ENCODE results near the gene DEFB121.
"Not testable (repeated sequence)": the region's sequence is repeated elsewhere in the genome, so short reads cannot be mapped to it uniquely, and the experiment has no call there.

The DEFB121 gene

GRCh38 chr20:31406115-31406514 is at the start of gene DEFB121:
TSS of gene DEFB121 (minus strand) at chr20:31406215. CDS start at chr20:31406152, 63 bp downstream.
- no peak for DNase-seq

GRCh38 chr20:31454361-31454760 is 48.3 kb upstream of the DEFB121 start:
- intact Hi-C loops (cut with DNase I), result no loop called here
- no peak for DNase-seq

More at GRCh38 chr20:31406115-31406514, at the start of gene DEFB121:
- intact Hi-C loops (cut with DNase I), result no loop called here

- intact Hi-C loops (cut with DNase I), result no loop called here
- no peak for DNase-seq
Observed at GRCh38 chr20:31452575-31452974, 46.6 kb upstream of the DEFB121 start.

- no peak for DNase-seq
- intact Hi-C loops (cut with DNase I), result no loop called here
Observed at GRCh38 chr20:31449511-31450414, 43.7 kb upstream of the DEFB121 start.

GRCh38 chr20:31446084-31446819 is 40.2 kb upstream of the DEFB121 start:
- DNase-seq, result no peak
- intact Hi-C loops (cut with DNase I), result no loop called here

- intact Hi-C loops (cut with DNase I), result no loop called here
- DNase-seq, result no peak
Observed at GRCh38 chr20:31440012-31440659, 34.1 kb upstream of the DEFB121 start, which contains the start of gene DEFB123. TSS of gene DEFB123 (plus strand) at chr20:31440632. CDS start at chr20:31440699, 67 bp downstream.

GRCh38 chr20:31430568-31431115 is 24.6 kb upstream of the DEFB121 start:
- intact Hi-C loops (cut with DNase I), result no loop called here
- no peak for DNase-seq

GRCh38 chr20:31427576-31427975 is 21.6 kb upstream of the DEFB121 start:
- DNase-seq; intact Hi-C loops (cut with DNase I): not testable (repeated sequence)

- DNase-seq; intact Hi-C loops (cut with DNase I): not testable (repeated sequence)
Observed at GRCh38 chr20:31426891-31427551, 21.0 kb upstream of the DEFB121 start.

- intact Hi-C loops (cut with DNase I), result no loop called here
Observed at GRCh38 chr20:31425797-31426196, 19.8 kb upstream of the DEFB121 start.

GRCh38 chr20:31418307-31418706 is 12.3 kb upstream of the DEFB121 start:
- DNase-seq, result no peak
- intact Hi-C loops (cut with DNase I), result no loop called here

More at GRCh38 chr20:31425797-31426196, 19.8 kb upstream of the DEFB121 start:
- DNase-seq, result no peak

GRCh38 chr20:31415653-31416052 is 9.6 kb upstream of the DEFB121 start:
- intact Hi-C loops (cut with DNase I), result no loop called here
- no peak for DNase-seq

- intact Hi-C loops (cut with DNase I), result no loop called here
- DNase-seq, result no peak
Observed at GRCh38 chr20:31414381-31414780, 8.4 kb upstream of the DEFB121 start.

GRCh38 chr20:31410011-31410410 is 4.0 kb upstream of the DEFB121 start:
- intact Hi-C loops (cut with DNase I), result no loop called here
- no peak for DNase-seq

GRCh38 chr20:31403886-31404285 is 2.1 kb downstream of the DEFB121 start:
- no peak for DNase-seq
- intact Hi-C loops (cut with DNase I), result no loop called here

- intact Hi-C loops (cut with DNase I), result no loop called here
- no peak for DNase-seq
Observed at GRCh38 chr20:31394900-31395299, 11.1 kb downstream of the DEFB121 start.

GRCh38 chr20:31392836-31393235 is 13.2 kb downstream of the DEFB121 start:
- DNase-seq, result no peak
- intact Hi-C loops (cut with DNase I), result no loop called here

GRCh38 chr20:31390490-31390889 is 15.5 kb downstream of the DEFB121 start, which contains the start of gene DEFB119:
TSS of gene DEFB119 (minus strand) at chr20:31390590. CDS start at chr20:31390483, 107 bp downstream.
- intact Hi-C loops (cut with DNase I), result no loop called here

GRCh38 chr20:31374346-31374745 is 31.7 kb downstream of the DEFB121 start:
- no peak for DNase-seq
- intact Hi-C loops (cut with DNase I), result no loop called here

More at GRCh38 chr20:31390490-31390889, 15.5 kb downstream of the DEFB121 start, which contains the start of gene DEFB119:
- DNase-seq, result no peak

GRCh38 chr20:31368301-31368700 is 37.7 kb downstream of the DEFB121 start, which contains the start of gene DEFB118:
TSS of gene DEFB118 (plus strand) at chr20:31368601. CDS start at chr20:31368651, 50 bp downstream.
- intact Hi-C loops (cut with DNase I), result no loop called here
- DNase-seq, result no peak
